Activated B cell treated with CpG ODN at 0.5 μM for 24 hours (primary cell): ENCODE results near the gene DTX3L. TPM values are rescaled to one million over a fixed set of nuclear protein-coding genes. Genes with fewer than 3 reads are reported as not detected.
"Not testable (repeated sequence)": the region's sequence is repeated elsewhere in the genome, so short reads cannot be mapped to it uniquely, and the experiment has no call there.

Experiments
- ATAC-seq: fragments of 200-7000 bp; cut with Tn5 transposase; one replicate; pipeline ENCODE4 v1.10.0; 2021; ENCODE audit warnings: low read depth, mild to moderate bottlenecking, moderate library complexity
- CTCF ChIA-PET: fragments of 350-600 bp; sonication (Branson Sonifier 250); formaldehyde crosslinking; loops from one replicate; lab custom pipeline; 2021; ENCODE audit warnings: antibody characterized with exemption; lab: Charles Lee
- POLR2A ChIA-PET: fragments of 350-600 bp; sonication (Branson Sonifier 250); formaldehyde crosslinking; loops from one replicate; lab custom pipeline; 2021; ENCODE audit warnings: antibody characterized with exemption; lab: Charles Lee
- DNase-seq: peaks from one replicate; pipeline ENCODE4 v3.0.0; 2022
- H3K27ac Mint-ChIP-seq: one replicate; pipeline ENCODE4 v1.8.0; 2020; ENCODE audit warnings: mixed read lengths
- H3K27me3 Mint-ChIP-seq: one replicate; pipeline ENCODE4 v1.8.0; 2021; ENCODE audit warnings: mixed read lengths
- H3K36me3 Mint-ChIP-seq: one replicate; pipeline ENCODE4 v1.8.0; 2021; ENCODE audit warnings: low read depth, mixed read lengths
- H3K4me1 Mint-ChIP-seq: one replicate; pipeline ENCODE4 v1.8.0; 2021; ENCODE audit warnings: mixed read lengths
- H3K4me3 Mint-ChIP-seq: one replicate; pipeline ENCODE4 v1.8.0; 2020; ENCODE audit warnings: mild to moderate bottlenecking, mixed read lengths
- H3K9me3 Mint-ChIP-seq: one replicate; pipeline ENCODE4 v1.8.0; 2020; ENCODE audit warnings: mixed read lengths
- intact Hi-C: fragments of 100-400 bp; cut with micrococcal nuclease; formaldehyde crosslinking; loops from one replicate; pipeline ENCODE4 v1.15.1; 2024
- total RNA-seq: library from RNA; stranded (reverse); gene quantifications from 2 replicates; pipeline ENCODE4 v1.2.3, GENCODE V29; 2022
- TF ChIP-seq, protein P1 (sequence below): fragments of 200-600 bp; IDR thresholded peaks from one replicate; pipeline ENCODE4 v1.8.0; 2022; ENCODE audit warnings: antibody characterized with exemption, mild to moderate bottlenecking

Gene DTX3L
- total RNA-seq, 1 donor from 2014 or later: 76.5 TPM

DNA sequence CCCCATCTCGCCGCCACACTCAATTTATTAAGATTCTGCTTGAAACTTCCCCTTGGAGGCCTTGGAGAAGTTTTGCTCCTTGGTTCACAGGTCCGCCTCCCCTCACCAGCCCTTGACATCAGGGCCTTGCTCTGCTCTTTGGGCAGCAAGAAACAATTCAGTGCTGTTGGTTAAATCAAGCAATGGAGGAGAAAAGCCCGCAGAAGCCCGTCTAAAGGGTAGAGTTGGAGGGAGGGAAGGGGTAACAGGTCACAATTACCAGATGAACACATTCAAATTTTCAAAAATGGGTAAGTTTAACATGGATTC lies 467 bp upstream of the DTX3L start:
- no peak for DNase-seq
- Mint-ChIP-seq H3K4me3 (peak overlapping the region; percentile 93), H3K4me1 (peaks cover 76% of the 10 kb centered on the region), H3K36me3 (peaks cover 58% of the 10 kb centered on the region), H3K9me3 (no peaks in the 10 kb centered on the region), H3K27me3 (no peaks in the 10 kb centered on the region), H3K27ac (peak overlapping the region; percentile 96)
- ATAC-seq: peak; percentile 3
- CTCF ChIA-PET: interaction anchor here (1.0 to 6.8 kb wide), 3 partner anchors 14 to 116 kb away, joined by 4 to 46 read pairs (median 5); partner anchors contain the start of genes PARP14 and PARP15
- intact Hi-C loops: loop anchor here (1.0 to 10.0 kb wide), 10 partner anchors 13 to 1016 kb away; partner anchors contain the start of genes POLQ, SEC22A and SLC49A4
- TF ChIP-seq, protein P1, sequence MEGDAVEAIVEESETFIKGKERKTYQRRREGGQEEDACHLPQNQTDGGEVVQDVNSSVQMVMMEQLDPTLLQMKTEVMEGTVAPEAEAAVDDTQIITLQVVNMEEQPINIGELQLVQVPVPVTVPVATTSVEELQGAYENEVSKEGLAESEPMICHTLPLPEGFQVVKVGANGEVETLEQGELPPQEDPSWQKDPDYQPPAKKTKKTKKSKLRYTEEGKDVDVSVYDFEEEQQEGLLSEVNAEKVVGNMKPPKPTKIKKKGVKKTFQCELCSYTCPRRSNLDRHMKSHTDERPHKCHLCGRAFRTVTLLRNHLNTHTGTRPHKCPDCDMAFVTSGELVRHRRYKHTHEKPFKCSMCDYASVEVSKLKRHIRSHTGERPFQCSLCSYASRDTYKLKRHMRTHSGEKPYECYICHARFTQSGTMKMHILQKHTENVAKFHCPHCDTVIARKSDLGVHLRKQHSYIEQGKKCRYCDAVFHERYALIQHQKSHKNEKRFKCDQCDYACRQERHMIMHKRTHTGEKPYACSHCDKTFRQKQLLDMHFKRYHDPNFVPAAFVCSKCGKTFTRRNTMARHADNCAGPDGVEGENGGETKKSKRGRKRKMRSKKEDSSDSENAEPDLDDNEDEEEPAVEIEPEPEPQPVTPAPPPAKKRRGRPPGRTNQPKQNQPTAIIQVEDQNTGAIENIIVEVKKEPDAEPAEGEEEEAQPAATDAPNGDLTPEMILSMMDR: no peak
- POLR2A ChIA-PET: interaction anchor here (0.5 to 10.2 kb wide), 11 partner anchors 13 to 147 kb away, joined by 3 to 140 read pairs (median 9); partner anchors contain the start of genes PARP14, PARP15 and WDR5B

DNA sequence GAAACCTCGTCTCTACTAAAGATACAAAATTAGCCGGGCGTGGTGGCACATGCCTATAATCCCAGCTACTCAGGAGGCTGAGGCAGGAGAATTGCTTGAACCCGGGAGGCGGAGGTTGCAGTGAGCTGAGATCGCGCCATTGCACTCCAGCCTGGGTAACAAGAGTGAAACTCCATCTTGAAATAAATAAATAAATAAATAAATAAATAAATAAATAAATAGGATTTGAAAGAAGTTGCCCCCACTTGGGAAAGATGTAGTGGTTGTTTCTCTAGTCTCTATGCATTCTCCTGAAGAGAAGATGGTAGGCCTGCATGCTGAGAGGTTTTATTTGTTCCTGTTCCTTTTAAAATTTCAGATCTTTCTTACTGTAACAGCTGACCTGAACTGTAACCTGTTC lies 4.0 kb downstream of the DTX3L start:
- Mint-ChIP-seq H3K4me1 (peaks cover 77% of the 10 kb centered on the region), H3K4me3 (peak overlapping the region; percentile 52), H3K27ac (peak overlapping the region; percentile 65), H3K36me3 (peaks cover 81% of the 10 kb centered on the region)
- DNase-seq, H3K27me3 Mint-ChIP-seq, H3K9me3 Mint-ChIP-seq, ATAC-seq: not testable (repeated sequence)
- intact Hi-C loops: loop anchor here (10.0 kb wide), 1 partner anchor 297 kb away; no protein-coding TSS in a partner anchor
- ChIA-PET CTCF (interaction anchor here (6.8 kb wide), 1 partner anchor 111 kb away, joined by 46 read pairs; the partner anchor contains the start of gene PARP14), POLR2A (interaction anchor here (0.7 to 10.2 kb wide), 3 partner anchors 9 to 119 kb away, joined by 3 to 140 read pairs (median 4); partner anchors contain the start of gene PARP15)

- TF ChIP-seq, protein P1: no peak
Observed at GRCh38 chr3:122568755-122569154, 4.6 kb downstream of the DTX3L start.

GRCh38 chr3:122572940-122573412 lies 8.8 kb downstream of the DTX3L start:
- Mint-ChIP-seq H3K4me1 (peaks cover 80% of the 10 kb centered on the region), H3K9me3 (peaks cover 2% of the 10 kb centered on the region), H3K27ac (peak overlapping the region; percentile 93), H3K4me3 (peak overlapping the region; percentile 57), H3K27me3 (no peaks in the 10 kb centered on the region), H3K36me3 (peaks cover 65% of the 10 kb centered on the region)
- intact Hi-C loops: loop anchor here (10.0 kb wide), 2 partner anchors 498 to 578 kb away; no protein-coding TSS in a partner anchor
- TF ChIP-seq, protein P1: no peak
- POLR2A ChIA-PET: interaction anchor here (0.6 to 7.5 kb wide), 4 partner anchors 37 to 107 kb away, joined by 4 to 81 read pairs (median 4); partner anchors contain the start of gene PARP14
- DNase-seq: no peak
- CTCF ChIA-PET: no interaction called here
- ATAC-seq: peak; percentile 22

More at GRCh38 chr3:122568755-122569154, 4.6 kb downstream of the DTX3L start:
- ATAC-seq (no peak), DNase-seq (no peak)
- intact Hi-C loops: loop anchor here (10.0 kb wide), 1 partner anchor 296 kb away; no protein-coding TSS in a partner anchor
- Mint-ChIP-seq H3K9me3 (peaks cover 2% of the 10 kb centered on the region), H3K27ac (peak overlapping the region; percentile 61), H3K4me3 (no peak overlapping the region), H3K27me3 (no peaks in the 10 kb centered on the region), H3K4me1 (peaks cover 79% of the 10 kb centered on the region), H3K36me3 (peaks cover 79% of the 10 kb centered on the region)
- ChIA-PET CTCF (interaction anchor here (0.8 to 6.8 kb wide), 2 partner anchors 9 to 111 kb away, joined by 3 to 46 read pairs; partner anchors contain the start of gene PARP14), POLR2A (interaction anchor here (0.6 to 10.2 kb wide), 3 partner anchors 8 to 498 kb away, joined by 4 to 140 read pairs (median 5); partner anchors contain the start of genes PARP15 and PDIA5)

DNA sequence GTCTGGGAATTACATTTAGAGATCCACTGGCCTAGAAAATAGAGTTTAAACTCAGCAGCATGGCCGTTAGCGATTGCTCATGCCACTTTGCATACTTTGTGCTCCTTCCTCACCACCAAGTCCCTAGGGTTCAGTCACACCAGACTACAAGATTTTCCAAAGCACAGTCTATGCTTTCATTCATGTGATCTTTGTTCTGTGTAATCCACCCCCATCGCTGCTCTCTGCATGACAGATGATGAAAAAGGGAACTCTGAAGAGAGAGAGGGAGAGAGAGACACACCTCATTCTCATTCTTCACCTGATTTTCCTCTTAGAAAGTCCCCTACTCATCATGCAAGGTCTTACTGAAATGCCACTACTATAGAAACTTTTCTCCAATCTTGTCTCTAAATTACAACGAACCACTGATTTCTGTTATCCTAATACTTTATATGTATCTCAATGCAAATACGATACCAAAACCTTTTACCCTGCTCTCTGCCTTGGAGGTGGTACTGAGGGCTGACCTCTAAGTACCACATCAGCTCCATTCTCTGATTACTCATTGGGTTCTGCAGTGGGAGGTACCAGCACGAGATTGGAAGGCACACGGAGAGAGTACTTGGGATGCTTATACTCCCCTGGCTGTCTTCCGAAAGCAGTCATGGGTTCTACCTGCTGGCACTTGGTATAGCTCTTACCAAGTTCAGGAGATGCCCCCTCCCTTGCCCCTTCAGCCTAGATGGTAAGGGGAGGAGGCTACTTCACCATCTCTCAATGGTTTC lies 12.2 kb downstream of the DTX3L start:
- ChIA-PET POLR2A (interaction anchor here (0.6 to 7.5 kb wide), 23 partner anchors 11 to 1029 kb away, joined by 3 to 140 read pairs (median 8); partner anchors contain the start of genes DTX3L, EAF2, HSPBAP1 and KPNA1), CTCF (interaction anchor here (0.6 to 1.5 kb wide), 4 partner anchors 12 to 103 kb away, joined by 3 to 4 read pairs (median 4); partner anchors contain the start of genes DTX3L and PARP9)
- TF ChIP-seq, protein P1: no peak
- DNase-seq: no peak
- Mint-ChIP-seq H3K36me3 (peaks cover 51% of the 10 kb centered on the region), H3K9me3 (peaks cover 4% of the 10 kb centered on the region), H3K27me3 (no peaks in the 10 kb centered on the region), H3K4me3 (peak overlapping the region; percentile 100), H3K27ac (peak overlapping the region; percentile 100), H3K4me1 (peaks cover 79% of the 10 kb centered on the region)
- intact Hi-C loops: loop anchor here (1.0 to 10.0 kb wide), 11 partner anchors 12 to 582 kb away; partner anchors contain the start of genes DTX3L, KPNA1, PARP14 and PARP9
- ATAC-seq: peak; percentile 78
